22Rv1 (cell line): Measurements from ENCODE around the gene CCDC144A.
"Not testable (repeated sequence)": the region's sequence is repeated elsewhere in the genome, so short reads cannot be mapped to it uniquely, and the experiment has no call there.

Source experiments
- H3K27ac ChIP-seq: fragments of 450-650 bp; 2 replicates; pipeline ENCODE4 v1.5.1; 2017
- ZFX ChIP-seq: fragments of 450-650 bp; IDR thresholded peaks from 2 replicates; pipeline ENCODE4 v1.6.1; 2017; ENCODE audit warnings: antibody characterized with exemption, borderline replicate concordance
- TF ChIP-seq, protein P1 (sequence below): fragments of 450-650 bp; IDR thresholded peaks from 2 replicates; pipeline ENCODE4 v1.5.1; 2017; ENCODE audit warnings: mild to moderate bottlenecking

CCDC144A gene

DNA sequence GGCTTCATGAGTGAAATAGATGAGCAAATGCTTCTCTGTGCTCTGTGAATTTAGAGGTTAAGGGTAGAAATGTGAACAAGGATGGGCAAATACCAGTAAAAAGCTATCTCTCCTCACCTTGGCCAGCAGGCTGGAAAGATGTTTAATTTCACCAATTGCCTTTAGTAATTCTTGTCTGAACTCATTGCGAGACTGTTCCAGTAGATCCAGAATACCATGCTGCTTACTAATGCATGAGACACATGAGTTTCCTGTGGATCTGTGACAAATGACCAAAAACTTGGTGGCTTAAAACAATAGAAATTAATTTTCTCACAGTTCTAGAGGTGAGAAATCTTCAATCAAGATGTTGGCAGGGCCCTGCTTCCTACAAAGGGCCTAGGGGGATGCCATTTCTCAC lies 27.1 kb upstream of the CCDC144A start:
- no peak for TF ChIP-seq ZFX
- TF ChIP-seq, protein P1, sequence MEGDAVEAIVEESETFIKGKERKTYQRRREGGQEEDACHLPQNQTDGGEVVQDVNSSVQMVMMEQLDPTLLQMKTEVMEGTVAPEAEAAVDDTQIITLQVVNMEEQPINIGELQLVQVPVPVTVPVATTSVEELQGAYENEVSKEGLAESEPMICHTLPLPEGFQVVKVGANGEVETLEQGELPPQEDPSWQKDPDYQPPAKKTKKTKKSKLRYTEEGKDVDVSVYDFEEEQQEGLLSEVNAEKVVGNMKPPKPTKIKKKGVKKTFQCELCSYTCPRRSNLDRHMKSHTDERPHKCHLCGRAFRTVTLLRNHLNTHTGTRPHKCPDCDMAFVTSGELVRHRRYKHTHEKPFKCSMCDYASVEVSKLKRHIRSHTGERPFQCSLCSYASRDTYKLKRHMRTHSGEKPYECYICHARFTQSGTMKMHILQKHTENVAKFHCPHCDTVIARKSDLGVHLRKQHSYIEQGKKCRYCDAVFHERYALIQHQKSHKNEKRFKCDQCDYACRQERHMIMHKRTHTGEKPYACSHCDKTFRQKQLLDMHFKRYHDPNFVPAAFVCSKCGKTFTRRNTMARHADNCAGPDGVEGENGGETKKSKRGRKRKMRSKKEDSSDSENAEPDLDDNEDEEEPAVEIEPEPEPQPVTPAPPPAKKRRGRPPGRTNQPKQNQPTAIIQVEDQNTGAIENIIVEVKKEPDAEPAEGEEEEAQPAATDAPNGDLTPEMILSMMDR, result no peak
- H3K27ac ChIP-seq, result no peak overlapping the region

DNA sequence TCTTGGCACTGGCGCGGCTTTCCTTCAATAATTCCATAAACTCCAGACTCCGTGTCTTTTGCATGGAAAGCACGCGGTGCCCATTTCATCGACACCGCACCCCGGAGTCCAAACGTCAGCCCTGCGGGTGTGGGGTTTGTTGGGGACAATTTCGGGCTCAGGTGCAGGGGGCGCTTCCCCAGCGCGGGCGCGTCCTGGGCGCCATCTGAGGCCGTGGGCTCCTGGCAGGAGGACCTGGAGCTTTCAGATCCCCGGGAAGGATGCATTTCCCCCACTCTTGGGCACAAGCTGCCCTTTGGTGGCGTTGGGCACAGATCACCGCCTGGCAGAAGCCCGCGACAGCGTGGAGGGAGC lies 23.5 kb upstream of the CCDC144A start:
- not testable (repeated sequence) for H3K27ac ChIP-seq

GRCh38 chr17:16666907-16667636 lies 23.0 kb upstream of the CCDC144A start:
- not testable (repeated sequence) for H3K27ac ChIP-seq

DNA sequence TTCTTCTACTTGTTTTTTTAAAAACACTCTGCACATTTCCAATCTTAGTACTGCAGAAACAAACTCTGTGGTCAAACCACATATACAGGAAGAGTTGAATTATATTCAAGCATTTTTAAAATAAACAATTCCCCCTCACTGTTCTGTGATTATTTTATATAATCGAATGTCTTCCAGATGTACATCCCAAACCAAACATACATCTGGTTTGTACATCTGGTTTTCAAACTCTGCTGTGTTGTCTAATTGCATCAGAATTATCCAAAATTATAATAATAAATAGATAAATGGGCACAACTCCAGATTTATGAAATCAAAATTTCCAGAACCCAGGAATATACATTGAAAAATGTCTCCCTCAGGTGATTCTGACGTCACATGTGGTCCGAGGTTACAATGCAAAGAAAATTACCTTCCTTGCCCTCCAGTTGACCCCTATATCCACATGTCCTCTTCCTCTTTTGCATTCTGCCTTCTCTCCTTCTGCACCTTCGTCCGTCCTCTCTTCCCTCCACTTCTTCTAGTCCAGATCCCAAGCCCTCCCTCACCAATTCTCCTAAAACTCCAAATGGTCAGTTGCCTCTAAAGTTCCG lies 13.3 kb upstream of the CCDC144A start:
- TF ChIP-seq, protein P1, result no peak
- no peak for TF ChIP-seq ZFX
- no peak overlapping the region for H3K27ac ChIP-seq

DNA sequence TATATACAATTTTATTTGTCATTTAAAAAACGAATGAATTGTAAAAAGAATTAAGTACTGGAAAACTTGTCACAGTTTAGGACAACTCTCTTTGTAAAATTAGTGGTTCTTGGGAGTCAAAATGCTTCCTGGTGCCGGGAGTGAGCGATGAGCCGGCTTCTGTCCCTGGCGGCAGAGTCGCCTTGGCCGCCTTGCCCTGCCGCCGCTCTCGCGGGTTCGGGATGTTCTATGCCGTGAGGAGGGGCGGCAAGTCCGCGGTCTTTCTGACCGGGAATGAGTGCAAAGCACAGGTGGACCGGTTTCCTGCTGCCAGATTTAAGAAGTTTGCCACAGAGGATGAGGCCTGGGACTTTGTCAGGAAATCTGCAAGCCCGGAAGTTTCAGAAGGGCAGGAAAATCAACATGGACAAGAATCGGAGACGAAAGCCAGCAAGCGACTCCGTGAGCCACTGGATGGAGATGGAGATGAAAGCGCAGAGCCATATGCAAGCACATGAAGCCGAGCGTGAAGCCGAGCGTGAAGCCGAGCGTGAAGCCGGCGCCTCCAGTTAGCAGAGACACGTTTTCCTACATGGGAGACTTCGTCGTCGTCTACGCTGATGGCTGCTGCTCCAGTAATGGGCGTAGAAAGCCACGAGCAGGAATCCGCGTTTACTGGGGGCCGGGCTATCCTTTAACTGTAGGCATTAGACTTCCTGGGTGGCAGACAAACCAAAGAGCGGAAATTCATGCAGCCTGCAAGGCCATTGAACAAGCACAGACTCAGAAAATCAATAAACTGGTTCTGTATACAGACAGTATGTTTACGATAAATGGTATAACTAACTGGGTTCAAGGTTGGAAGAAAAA lies 6.5 kb upstream of the CCDC144A start:
- not testable (repeated sequence) for H3K27ac ChIP-seq

DNA sequence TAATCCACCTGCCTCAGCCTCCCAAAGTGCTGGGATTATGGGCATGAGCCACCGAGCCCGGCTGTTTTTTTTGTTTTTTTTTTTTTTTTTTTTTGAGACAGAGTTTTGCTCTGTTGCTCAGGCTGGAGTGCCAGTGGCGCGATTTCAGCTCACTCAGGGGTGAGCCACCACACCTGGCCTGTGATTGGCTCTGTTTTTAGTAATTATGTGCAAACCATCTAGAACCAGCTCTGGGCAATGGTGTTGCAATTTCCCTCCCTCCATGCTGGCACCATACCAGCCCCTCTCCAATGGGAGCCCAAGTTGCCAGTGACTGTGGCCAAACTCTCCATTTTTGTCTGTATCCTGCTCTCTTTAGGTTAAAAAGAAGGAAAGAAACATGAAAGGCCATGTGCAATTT lies 4.0 kb upstream of the CCDC144A start:
- not testable (repeated sequence) for H3K27ac ChIP-seq

DNA sequence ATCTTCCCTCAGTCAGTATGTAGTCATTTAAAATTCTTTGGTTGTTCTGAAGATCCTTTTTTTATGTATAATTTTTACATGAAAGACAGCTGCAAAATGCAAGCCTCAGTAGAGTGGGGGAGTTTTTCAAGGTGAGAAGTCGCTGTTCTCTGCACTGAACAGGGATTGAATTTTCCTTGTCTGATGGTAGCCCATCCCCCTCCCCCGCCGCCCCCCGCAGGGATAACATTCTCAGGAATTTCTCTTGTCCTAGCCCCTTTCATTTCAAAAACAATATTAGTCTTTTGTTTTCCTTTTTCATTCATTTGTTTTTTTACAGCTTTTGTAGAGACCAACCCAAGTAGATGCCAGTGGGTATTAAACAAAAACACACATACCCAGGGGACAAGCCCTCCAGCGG lies 2.9 kb upstream of the CCDC144A start:
- not testable (repeated sequence) for H3K27ac ChIP-seq

DNA sequence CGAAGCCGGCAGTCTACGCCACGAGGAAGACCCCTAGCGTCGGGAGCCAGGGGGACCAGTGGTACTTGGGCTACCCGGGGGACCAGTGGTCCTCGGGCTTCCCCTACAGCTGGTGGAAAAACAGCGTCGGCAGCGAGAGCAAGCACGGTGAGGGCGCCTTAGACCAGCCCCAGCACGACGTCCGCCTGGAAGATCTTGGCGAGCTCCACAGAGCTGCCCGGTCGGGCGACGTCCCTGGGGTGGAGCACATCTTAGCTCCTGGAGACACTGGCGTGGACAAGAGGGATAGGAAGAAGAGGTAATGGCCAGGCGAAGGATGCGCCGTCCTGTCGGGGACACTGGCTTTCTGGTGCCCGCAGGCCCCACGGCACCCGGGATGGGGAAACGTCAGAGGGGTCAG lies 406 bp downstream of the CCDC144A start:
- H3K27ac ChIP-seq, result not testable (repeated sequence)

DNA sequence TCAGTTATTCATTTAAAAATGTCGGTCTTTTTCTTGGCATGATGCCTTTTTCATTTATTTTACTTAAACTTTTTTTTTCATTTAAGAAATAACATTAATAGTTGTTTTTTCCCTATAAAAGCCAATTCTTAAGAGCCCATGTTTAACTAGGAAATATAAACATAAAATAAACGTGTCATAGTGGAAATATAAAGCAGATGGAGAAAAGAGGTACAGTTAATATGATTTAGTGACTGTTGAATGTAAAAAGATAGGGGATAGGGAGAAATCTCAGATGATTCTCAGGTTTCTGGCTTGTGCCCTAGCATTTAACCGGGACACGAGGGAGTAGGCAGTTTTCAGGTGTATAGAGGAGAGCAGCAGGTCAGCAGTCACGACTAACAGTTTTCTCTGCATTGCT lies 7.6 kb downstream of the CCDC144A start:
- not testable (repeated sequence) for H3K27ac ChIP-seq

- H3K27ac ChIP-seq, result not testable (repeated sequence)
Observed at GRCh38 chr17:16745492-16746203, 55.6 kb downstream of the CCDC144A start.

DNA sequence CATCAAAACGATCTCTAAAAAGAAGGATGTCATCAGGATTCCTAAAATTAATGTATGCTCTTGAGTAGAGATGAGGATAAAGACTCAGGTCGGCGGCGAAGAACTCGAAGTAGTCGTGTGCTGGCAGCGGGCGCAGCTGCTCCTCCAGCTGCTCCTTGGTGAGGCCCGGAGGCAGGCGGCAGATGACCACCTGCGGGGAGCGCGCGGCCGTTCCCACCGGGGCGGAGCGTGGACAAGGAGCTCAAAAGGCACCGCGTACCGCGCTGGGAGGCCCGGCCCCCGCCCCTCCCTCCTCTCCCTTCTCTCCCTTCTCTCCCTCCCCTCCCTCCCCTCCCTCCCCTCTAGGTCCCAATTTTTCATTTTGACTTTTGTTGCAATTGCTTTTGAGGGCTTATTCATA lies 56.5 kb downstream of the CCDC144A start:
- not testable (repeated sequence) for H3K27ac ChIP-seq

DNA sequence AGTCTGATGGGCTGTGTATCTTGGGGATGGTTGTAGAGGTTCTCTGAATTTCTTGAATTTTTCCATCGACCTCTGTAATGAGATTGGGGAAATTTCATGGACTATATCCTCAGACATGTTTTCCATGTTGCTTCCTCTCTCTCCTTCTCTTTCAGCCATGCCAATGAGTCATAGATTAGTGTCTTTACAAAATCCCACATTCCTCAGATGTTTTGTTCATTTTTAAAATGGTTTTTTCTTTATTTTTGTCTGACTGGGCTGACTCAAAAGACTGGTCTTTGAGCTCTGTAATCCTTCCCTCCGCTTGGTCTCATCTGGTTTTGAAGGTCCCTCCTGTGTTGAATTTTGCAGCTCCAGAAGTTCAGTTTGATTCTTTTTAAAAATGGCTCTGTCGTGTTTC lies 60.5 kb downstream of the CCDC144A start:
- not testable (repeated sequence) for H3K27ac ChIP-seq
